ENCODE data around the gene MUC5B. TPM values are rescaled to one million over a fixed set of nuclear protein-coding genes. Genes with fewer than 3 reads are reported as not detected.

The MUC5B gene
- total and polyA plus RNA-seq, 2 of the 13 experiments (the other 11 are each of a cell fraction or from before 2014, with no cell fraction given), result 0.01 TPM; not detected in 1

- TF ChIP-seq, protein P1, sequence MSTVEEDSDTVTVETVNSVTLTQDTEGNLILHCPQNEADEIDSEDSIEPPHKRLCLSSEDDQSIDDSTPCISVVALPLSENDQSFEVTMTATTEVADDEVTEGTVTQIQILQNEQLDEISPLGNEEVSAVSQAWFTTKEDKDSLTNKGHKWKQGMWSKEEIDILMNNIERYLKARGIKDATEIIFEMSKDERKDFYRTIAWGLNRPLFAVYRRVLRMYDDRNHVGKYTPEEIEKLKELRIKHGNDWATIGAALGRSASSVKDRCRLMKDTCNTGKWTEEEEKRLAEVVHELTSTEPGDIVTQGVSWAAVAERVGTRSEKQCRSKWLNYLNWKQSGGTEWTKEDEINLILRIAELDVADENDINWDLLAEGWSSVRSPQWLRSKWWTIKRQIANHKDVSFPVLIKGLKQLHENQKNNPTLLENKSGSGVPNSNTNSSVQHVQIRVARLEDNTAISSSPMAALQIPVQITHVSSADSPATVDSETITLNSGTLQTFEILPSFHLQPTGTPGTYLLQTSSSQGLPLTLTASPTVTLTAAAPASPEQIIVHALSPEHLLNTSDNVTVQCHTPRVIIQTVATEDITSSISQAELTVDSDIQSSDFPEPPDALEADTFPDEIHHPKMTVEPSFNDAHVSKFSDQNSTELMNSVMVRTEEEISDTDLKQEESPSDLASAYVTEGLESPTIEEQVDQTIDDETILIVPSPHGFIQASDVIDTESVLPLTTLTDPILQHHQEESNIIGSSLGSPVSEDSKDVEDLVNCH (CRISPR knock-in tag; IDR thresholded peaks at IDR 0.05), result no peak
- TF ChIP-seq ZNF264 (CRISPR knock-in tag; IDR thresholded peaks at IDR 0.05) (0 out of 2 replicates have a peak, but pooled peaks have one; percentile 35), ARNTL (CRISPR knock-in tag; IDR thresholded peaks at IDR 0.05) (peak; percentile 73), MXD3 (CRISPR knock-in tag; IDR thresholded peaks at IDR 0.05) (no peak), POLR2AphosphoS2 (IDR thresholded peaks at IDR 0.05; ENCODE audit: low read depth, low read length) (no peak), ZNF564 (CRISPR knock-in tag; IDR thresholded peaks at IDR 0.05) (no peak), HNRNPK (IDR thresholded peaks at IDR 0.05; ENCODE audit: low read depth, low read length, poor library complexity, severe bottlenecking) (no peak), PBX2 (CRISPR knock-in tag; IDR thresholded peaks at IDR 0.05) (no peak), FOXC1 (CRISPR knock-in tag; IDR thresholded peaks at IDR 0.05; ENCODE audit: borderline replicate concordance) (no peak; the same call in 1 of the 2 replicates), AHDC1 (CRISPR knock-in tag; IDR thresholded peaks at IDR 0.05; ENCODE audit: borderline replicate concordance) (no peak; the same call in 1 of the 2 replicates)
- TF ChIP-seq, protein P2, sequence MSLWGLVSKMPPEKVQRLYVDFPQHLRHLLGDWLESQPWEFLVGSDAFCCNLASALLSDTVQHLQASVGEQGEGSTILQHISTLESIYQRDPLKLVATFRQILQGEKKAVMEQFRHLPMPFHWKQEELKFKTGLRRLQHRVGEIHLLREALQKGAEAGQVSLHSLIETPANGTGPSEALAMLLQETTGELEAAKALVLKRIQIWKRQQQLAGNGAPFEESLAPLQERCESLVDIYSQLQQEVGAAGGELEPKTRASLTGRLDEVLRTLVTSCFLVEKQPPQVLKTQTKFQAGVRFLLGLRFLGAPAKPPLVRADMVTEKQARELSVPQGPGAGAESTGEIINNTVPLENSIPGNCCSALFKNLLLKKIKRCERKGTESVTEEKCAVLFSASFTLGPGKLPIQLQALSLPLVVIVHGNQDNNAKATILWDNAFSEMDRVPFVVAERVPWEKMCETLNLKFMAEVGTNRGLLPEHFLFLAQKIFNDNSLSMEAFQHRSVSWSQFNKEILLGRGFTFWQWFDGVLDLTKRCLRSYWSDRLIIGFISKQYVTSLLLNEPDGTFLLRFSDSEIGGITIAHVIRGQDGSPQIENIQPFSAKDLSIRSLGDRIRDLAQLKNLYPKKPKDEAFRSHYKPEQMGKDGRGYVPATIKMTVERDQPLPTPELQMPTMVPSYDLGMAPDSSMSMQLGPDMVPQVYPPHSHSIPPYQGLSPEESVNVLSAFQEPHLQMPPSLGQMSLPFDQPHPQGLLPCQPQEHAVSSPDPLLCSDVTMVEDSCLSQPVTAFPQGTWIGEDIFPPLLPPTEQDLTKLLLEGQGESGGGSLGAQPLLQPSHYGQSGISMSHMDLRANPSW (CRISPR knock-in tag; IDR thresholded peaks at IDR 0.05; ENCODE audit: borderline replicate concordance), result no peak
- TF ChIP-seq, protein P3, sequence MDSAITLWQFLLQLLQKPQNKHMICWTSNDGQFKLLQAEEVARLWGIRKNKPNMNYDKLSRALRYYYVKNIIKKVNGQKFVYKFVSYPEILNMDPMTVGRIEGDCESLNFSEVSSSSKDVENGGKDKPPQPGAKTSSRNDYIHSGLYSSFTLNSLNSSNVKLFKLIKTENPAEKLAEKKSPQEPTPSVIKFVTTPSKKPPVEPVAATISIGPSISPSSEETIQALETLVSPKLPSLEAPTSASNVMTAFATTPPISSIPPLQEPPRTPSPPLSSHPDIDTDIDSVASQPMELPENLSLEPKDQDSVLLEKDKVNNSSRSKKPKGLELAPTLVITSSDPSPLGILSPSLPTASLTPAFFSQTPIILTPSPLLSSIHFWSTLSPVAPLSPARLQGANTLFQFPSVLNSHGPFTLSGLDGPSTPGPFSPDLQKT (CRISPR knock-in tag; IDR thresholded peaks at IDR 0.05; ENCODE audit: borderline replicate concordance), result no peak
- TF ChIP-seq, protein P4, sequence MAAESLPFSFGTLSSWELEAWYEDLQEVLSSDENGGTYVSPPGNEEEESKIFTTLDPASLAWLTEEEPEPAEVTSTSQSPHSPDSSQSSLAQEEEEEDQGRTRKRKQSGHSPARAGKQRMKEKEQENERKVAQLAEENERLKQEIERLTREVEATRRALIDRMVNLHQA (CRISPR knock-in tag; IDR thresholded peaks at IDR 0.05), result no peak
Measured at GRCh38 chr11:1298695-1299492, 76.0 kb downstream of the MUC5B start (continued).

Measured in HepG2 (cell line).